K562 (cell line): ENCODE results near the gene PAK1IP1. TPM values are rescaled to one million over a fixed set of nuclear protein-coding genes. Genes with fewer than 3 reads are reported as not detected.

Experiments
- HDAC2 ChIP-seq: fragments of 450-650 bp; IDR thresholded peaks from 2 replicates; pipeline ENCODE4 v1.6.1; 2016; ENCODE audit warnings: mild to moderate bottlenecking
- SLC30A9 ChIP-seq: fragments of 250-450 bp; sonication (Bioruptor Pico); IDR thresholded peaks from 2 replicates; pipeline ENCODE4 v1.8.0; 2022; ENCODE audit warnings: mild to moderate bottlenecking, moderate library complexity
- SREBF1 ChIP-seq: fragments of 150-350 bp; IDR thresholded peaks from 2 replicates; pipeline ENCODE4 v1.6.1; 2014; ENCODE audit warnings: antibody characterized with exemption, low read depth, low read length, borderline replicate concordance
- ZNF316 ChIP-seq: fragments of 450-650 bp; IDR thresholded peaks from 2 replicates; pipeline ENCODE4 v1.6.1; 2016
- polyA plus RNA-seq, 8 experiments: library from polyadenylated mRNA; depleted of rRNA in 4 of 8; stranded (reverse) in 5 of 8; unstranded in 3 of 8; fragments of >200 nt; fragmentation: Nextera tagmentation in 2 of 8; fragmentation: Illumina TruSeq in 1 of 8; extraction: Ambion mirVana in 2 of 8; extraction: Trizol in 1 of 8; gene quantifications; 2 replicates each; pipeline versions ENCODE4 v1.2.1 to v1.2.3, GENCODE V29; 2011 to 2014; ENCODE audit warnings: inconsistent platforms in 1 of 8, missing spikeins in 1 of 8
- total RNA-seq, 7 experiments: library from RNA; depleted of rRNA in 6 of 7; stranded (reverse); fragments of >200 nt in 6 of 7; fragmentation: Illumina TruSeq in 2 of 7; extraction: Trizol in 2 of 7; gene quantifications; 2 replicates each; pipeline versions ENCODE4 v1.2.1 to v1.2.3, GENCODE V29; 2011 to 2021; ENCODE audit warnings: low replicate concordance in 1 of 7
- TF ChIP-seq, protein P1 (sequence below), 2 experiments: fragments of 150-350 bp in 1 of 2; IDR thresholded peaks; 2 replicates each; pipeline ENCODE4 v1.6.1; 2012 to 2016; ENCODE audit warnings: low read depth in 2 of 2, low read length in 2 of 2, mild to moderate bottlenecking in 1 of 2, moderate library complexity in 1 of 2
- TF ChIP-seq, protein P2 (sequence below): IDR thresholded peaks from 3 replicates; pipeline ENCODE4 v1.6.1; 2011; ENCODE audit warnings: borderline replicate concordance, mild to moderate bottlenecking, moderate library complexity; ENCODE audit not compliant: insufficient read length; ENCODE audit errors: extremely low read depth

Gene PAK1IP1
- total and polyA plus RNA-seq, 9 of the 15 experiments (the other 6 are each of a cell fraction or from before 2014, with no cell fraction given) = 50.0 to 200 (median 87.0) TPM

DNA sequence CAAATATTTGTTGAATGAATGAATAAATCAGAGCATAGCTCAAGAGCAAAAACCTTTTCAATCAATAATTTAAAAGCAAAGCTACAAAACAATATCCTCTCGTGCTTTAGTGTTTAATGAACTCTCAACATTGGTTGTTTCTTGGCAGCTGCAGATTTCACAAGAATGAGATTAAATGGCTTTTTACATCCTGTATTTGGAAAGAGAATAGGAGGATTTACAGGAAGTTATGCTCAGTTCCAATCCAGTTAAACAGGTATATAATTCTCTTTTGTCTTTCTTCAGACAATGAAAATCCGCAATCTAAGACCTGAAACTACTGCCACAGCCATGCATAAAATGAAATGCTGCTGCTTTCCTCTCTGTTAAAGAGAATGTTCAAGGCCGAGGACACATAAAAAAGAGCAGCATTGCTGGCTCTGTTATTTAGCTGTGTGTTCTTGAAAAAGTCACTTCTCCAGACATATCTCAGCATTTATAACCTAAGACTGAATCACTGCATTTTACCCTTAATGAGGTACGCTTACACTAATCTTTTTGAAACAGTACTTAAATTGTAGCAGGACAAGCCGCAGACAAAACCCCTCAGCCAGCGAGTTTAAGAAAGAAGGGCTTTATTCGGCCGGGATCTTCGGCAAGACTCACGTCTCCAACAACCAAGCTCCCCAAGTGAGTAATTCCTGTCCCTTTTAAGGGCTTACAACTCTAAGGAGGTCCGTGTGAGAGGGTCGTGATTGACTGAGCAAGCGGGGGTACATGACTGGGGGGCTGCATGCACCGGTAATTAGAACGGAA is 3.9 kb upstream of the PAK1IP1 start (continued):
- TF ChIP-seq, protein P1, sequence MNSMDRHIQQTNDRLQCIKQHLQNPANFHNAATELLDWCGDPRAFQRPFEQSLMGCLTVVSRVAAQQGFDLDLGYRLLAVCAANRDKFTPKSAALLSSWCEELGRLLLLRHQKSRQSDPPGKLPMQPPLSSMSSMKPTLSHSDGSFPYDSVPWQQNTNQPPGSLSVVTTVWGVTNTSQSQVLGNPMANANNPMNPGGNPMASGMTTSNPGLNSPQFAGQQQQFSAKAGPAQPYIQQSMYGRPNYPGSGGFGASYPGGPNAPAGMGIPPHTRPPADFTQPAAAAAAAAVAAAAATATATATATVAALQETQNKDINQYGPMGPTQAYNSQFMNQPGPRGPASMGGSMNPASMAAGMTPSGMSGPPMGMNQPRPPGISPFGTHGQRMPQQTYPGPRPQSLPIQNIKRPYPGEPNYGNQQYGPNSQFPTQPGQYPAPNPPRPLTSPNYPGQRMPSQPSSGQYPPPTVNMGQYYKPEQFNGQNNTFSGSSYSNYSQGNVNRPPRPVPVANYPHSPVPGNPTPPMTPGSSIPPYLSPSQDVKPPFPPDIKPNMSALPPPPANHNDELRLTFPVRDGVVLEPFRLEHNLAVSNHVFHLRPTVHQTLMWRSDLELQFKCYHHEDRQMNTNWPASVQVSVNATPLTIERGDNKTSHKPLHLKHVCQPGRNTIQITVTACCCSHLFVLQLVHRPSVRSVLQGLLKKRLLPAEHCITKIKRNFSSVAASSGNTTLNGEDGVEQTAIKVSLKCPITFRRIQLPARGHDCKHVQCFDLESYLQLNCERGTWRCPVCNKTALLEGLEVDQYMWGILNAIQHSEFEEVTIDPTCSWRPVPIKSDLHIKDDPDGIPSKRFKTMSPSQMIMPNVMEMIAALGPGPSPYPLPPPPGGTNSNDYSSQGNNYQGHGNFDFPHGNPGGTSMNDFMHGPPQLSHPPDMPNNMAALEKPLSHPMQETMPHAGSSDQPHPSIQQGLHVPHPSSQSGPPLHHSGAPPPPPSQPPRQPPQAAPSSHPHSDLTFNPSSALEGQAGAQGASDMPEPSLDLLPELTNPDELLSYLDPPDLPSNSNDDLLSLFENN (IDR thresholded peaks at IDR 0.05; ENCODE audit: low read depth in 2 of 2, low read length in 2 of 2) = no peak
- TF ChIP-seq ZNF316 (no peak), SREBF1 (no peak), HDAC2 (no peak), SLC30A9 (CRISPR knock-in tag) (no peak)
- TF ChIP-seq, protein P2, sequence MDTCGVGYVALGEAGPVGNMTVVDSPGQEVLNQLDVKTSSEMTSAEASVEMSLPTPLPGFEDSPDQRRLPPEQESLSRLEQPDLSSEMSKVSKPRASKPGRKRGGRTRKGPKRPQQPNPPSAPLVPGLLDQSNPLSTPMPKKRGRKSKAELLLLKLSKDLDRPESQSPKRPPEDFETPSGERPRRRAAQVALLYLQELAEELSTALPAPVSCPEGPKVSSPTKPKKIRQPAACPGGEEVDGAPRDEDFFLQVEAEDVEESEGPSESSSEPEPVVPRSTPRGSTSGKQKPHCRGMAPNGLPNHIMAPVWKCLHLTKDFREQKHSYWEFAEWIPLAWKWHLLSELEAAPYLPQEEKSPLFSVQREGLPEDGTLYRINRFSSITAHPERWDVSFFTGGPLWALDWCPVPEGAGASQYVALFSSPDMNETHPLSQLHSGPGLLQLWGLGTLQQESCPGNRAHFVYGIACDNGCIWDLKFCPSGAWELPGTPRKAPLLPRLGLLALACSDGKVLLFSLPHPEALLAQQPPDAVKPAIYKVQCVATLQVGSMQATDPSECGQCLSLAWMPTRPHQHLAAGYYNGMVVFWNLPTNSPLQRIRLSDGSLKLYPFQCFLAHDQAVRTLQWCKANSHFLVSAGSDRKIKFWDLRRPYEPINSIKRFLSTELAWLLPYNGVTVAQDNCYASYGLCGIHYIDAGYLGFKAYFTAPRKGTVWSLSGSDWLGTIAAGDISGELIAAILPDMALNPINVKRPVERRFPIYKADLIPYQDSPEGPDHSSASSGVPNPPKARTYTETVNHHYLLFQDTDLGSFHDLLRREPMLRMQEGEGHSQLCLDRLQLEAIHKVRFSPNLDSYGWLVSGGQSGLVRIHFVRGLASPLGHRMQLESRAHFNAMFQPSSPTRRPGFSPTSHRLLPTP = no peak
